ENCODE results near the gene GNPDA1.

DNA sequence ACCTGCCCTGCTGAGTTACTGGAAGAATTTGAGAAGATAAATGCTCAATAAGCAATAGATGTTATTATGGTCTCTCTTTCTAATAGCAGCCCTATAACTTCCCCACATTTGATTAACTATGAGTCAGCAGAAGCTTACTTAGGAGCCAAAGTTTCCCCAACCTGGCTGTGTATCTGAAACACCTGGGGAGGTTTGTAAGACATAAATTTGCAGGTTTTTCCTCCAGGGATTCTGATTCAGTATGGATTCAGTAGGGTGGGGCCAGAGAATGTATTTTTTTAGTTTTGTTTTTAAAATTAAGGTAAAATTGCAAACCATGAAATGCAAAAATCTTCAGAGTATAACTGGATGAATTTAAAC is 44.9 kb upstream of the GNPDA1 start:
- TF ChIP-seq, protein P1, sequence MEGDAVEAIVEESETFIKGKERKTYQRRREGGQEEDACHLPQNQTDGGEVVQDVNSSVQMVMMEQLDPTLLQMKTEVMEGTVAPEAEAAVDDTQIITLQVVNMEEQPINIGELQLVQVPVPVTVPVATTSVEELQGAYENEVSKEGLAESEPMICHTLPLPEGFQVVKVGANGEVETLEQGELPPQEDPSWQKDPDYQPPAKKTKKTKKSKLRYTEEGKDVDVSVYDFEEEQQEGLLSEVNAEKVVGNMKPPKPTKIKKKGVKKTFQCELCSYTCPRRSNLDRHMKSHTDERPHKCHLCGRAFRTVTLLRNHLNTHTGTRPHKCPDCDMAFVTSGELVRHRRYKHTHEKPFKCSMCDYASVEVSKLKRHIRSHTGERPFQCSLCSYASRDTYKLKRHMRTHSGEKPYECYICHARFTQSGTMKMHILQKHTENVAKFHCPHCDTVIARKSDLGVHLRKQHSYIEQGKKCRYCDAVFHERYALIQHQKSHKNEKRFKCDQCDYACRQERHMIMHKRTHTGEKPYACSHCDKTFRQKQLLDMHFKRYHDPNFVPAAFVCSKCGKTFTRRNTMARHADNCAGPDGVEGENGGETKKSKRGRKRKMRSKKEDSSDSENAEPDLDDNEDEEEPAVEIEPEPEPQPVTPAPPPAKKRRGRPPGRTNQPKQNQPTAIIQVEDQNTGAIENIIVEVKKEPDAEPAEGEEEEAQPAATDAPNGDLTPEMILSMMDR (IDR thresholded peaks at IDR 0.05 in 8 of 11, conservative IDR thresholded peaks at IDR 0.05 in 3 of 11): no peak
- TF ChIP-seq POLR2A (IDR thresholded peaks at IDR 0.05): no peak

All from spleen (tissue), 7 donors.